ENCODE data around the gene MARK4.

GRCh38 chr19:45245826-45246225 lies 5.2 kb upstream of the MARK4 start:
- no peak for TF ChIP-seq CTCF (IDR thresholded peaks at IDR 0.05; ENCODE audit: poor library complexity)
- TF ChIP-seq EZH2 (IDR thresholded peaks at IDR 0.05; ENCODE audit: borderline replicate concordance) = no peak
- no peak for TF ChIP-seq EZH2phosphoT487 (IDR thresholded peaks at IDR 0.05; ENCODE audit: low read depth, severe bottlenecking, unreplicated experiment)

Data from hepatocyte (in vitro differentiated cells).